GM18517 (cell line): Measurements from ENCODE around the gene NPC1L1.
A peak's percentile ranks its signal among the peaks of the same experiment; 100 is the strongest.
"Not testable (repeated sequence)": the region's sequence is repeated elsewhere in the genome, so short reads cannot be mapped to it uniquely, and the experiment has no call there.

Source experiments
- ATAC-seq: cut with Tn5 transposase; IDR thresholded peaks from one replicate; pipeline ENCODE4 v1.9.1; 2021; ENCODE audit warnings: mild to moderate bottlenecking, moderate library complexity; ENCODE audit not compliant: unreplicated experiment

The NPC1L1 gene

DNA sequence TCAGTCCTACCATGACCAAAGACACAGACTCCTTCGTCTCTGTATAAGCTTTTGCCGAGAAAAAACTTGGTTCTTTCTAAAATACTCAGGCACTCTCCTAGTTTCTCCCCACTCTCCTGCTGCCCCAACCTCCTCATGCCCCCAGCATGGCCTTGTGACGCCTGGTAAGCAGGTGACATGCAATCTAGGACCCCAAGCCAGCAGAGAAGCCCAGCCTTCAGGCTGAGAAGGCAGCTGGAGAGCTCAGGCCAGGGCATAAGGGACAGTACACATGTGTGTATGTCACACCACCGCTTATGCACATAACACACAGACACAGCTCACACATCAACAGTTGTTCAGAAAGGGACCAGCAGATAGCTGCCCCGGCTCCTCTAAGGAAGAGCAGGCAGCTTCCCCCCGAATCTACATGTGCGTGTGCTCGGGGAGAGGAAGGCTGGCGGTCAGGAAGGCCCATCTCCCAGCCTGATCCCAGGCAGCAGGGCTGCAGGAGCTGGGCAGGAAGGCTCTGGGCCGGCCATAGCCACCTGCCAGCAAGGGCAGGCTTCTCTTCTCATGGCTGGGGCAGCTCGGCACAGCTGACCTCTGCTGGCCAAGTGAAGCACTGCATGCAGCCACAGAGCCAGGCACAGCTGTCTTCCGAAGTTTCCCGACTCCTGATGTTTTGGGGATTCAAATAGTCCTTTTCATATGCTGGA lies 24.1 kb upstream of the NPC1L1 start:
- peak; percentile 58 for ATAC-seq

DNA sequence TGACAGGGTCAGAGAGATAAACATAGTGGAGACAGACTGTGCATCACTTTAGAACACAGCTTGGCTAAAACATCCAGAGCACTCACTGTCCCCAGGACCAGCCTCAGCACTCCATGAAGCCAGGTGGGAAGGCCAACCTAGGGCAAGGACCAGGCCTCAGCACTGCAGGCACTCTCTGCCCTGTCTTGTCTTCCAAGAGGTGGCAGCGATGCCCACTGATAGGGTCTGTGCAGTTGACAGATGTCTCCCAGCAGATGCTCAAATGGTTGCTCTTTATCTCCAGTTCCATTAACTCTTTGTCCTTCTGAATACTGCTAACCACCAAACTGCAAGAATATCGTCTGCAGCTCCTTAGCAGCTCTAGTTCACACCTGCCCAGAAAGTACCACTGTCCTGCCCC lies 23.5 kb upstream of the NPC1L1 start:
- no peak for ATAC-seq

DNA sequence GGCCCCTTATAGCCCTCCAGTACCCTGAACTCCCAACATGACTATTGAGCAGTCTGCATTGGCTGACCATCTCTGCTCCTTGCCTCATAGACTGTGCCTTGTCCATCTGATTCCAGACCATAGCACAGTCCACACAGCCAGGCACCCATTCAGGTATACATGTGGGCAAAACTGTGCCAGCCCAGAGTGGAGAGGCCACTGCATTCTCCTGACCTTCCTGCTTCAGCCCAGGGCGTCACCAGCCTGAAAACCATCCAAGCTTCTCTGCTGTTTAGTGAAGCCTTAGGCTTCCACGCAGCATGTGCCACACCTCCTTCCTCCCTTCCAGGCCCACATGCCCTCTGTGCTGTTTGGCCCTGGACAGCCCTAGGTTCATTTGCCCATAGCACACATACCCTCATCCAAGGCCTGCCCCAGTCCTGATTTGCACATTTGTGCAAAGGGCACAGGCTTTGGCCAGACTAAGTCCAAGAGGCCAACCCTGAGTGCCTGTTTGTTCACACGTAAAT lies 22.1 kb upstream of the NPC1L1 start:
- no peak for ATAC-seq

DNA sequence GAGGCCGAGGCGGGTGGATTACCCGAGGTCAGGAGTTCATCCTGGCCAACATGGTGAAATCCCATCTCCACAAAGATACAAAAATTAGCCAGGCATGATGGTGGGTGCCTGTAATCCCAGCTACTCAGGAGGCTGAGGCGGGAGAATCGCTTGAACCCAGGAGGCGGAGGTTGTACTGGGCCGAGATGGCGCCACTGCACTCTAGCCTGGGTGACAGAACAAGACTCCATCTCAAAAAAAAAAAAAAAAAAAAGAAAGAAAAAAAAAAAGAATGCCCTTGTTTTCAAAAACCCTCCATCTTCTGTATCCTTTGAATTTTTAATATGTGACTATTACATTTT lies 21.5 kb upstream of the NPC1L1 start:
- ATAC-seq = not testable (repeated sequence)

- no peak for ATAC-seq
Observed at GRCh38 chr7:44561962-44562621, 21.0 kb upstream of the NPC1L1 start.

- no peak for ATAC-seq
Observed at GRCh38 chr7:44561481-44561880, 20.4 kb upstream of the NPC1L1 start.

DNA sequence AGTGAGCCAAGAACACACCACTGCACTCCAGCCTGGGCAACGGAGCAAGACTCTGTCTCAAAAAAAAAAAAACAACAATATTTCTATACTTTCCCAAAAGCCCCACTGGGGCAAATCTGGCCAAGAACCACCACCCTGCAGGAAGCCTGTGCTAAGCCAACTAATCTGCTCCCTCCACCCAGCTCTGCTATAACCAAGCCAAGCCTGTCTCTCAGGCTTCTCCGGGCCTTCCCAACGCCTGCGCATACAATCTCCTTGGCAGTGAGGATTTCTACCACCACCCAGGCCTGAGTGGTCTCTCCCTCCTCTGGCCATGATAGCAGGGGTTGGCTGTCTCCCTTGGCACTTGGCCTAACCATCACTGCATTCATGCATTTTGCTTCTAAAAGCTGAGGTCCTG lies 18.4 kb upstream of the NPC1L1 start:
- no peak for ATAC-seq

DNA sequence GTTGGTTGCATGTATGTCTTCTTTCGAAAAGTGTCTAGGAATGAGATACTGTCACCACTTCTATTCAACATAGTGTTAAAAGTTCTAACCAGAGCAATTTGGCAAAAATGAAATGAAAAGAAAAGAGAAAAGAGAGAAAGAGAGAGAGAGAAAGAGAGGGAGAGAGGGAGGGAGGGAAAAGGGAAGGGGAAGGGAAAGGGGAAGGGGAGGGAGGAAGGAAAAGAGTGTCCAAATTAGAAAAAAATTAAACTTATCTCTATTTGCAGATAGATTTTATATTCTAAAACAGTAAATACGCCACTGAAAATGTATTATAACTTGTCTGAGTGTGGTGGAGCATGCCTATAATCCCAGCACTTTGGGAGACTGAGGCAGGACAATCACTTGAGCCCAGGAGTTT lies 16.4 kb upstream of the NPC1L1 start:
- no peak for ATAC-seq

DNA sequence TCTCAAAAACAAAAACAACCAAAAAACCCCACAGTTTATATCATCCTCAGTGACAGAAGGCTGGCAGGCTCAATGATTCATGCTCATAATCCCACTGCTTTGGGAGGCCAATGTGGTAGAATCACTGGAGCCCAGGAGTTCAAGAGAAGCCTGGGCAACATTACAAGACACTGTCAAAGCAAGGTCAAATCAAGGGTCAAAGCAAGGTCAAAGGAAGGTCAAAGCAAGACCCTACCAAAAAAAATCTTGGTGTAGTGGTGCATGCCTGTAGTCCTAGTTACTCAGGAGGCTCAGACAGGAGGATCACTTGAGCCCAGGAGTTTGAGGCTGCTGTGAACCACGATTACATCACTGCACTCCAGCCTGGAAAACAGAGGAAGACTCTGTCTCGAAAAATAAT lies 14.2 kb upstream of the NPC1L1 start:
- ATAC-seq = no peak

DNA sequence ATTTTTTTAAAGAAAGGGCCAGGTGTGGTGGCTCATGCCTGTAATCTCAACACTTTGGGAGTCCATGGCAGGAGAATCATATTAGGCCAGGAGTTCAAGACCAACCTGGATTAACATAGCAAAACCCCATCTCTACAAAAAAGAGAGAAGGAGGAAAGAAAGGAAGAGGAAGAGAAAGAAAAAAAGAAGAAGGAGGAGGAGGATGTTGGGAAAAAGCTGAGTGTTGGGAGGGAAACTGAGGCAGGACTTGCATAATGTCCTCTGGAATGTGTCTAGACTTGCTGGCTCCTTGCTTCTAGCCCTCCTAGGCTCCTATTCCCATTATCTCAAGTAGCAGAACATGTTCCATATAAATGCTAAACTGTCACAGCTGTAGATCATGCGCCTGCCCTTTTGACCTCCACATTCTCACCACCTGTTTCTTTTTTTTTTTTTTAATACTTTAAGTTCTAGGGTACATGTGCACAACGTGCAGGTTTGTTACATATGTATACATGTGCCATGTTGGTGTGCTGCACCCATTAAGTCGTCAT lies 11.4 kb upstream of the NPC1L1 start:
- not testable (repeated sequence) for ATAC-seq

GRCh38 chr7:44549457-44549856 lies 8.3 kb upstream of the NPC1L1 start:
- ATAC-seq = no peak

- ATAC-seq = no peak
Observed at GRCh38 chr7:44548893-44549292, 7.8 kb upstream of the NPC1L1 start.

- ATAC-seq = no peak
Observed at GRCh38 chr7:44547536-44548231, 6.6 kb upstream of the NPC1L1 start.

DNA sequence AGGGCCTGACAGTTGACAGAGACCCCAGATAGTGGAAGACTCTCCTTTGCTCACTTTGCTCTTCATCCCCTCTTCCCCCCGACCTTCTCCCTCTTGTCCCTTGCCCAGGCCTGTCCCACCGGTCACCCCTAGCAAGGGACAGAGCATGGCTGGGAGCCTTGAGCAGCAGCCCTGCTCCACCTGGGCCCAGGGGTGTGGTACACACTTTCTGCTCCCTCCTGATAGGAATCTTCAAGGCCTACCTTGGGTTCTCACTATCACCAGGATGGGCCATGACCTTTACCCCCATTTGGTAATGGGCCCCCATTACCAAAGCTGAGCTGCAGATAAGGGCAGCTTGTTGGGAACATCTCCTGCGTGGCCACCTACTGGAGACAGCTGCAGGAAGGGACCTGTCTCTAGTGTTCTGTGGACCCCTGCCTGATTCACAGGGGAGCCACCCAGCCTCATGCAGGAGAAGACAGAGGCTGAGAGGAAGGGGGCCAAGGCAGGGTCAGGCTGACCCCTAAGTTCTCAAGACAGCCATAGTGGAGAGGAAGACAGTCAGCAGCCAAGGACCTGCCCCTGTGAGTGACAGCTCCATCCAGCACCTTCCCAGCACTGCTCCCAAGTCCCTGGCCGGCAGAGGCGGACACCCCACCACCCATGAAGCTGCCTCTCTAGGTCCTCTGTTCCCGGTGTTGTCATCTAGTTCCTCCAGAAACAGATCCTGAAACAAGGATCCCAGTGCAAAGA lies 913 bp upstream of the NPC1L1 start:
- ATAC-seq = no peak

- ATAC-seq = no peak
Observed at GRCh38 chr7:44540592-44541027, 520 bp downstream of the NPC1L1 start.

GRCh38 chr7:44539669-44540506 lies 1.2 kb downstream of the NPC1L1 start:
- no peak for ATAC-seq

DNA sequence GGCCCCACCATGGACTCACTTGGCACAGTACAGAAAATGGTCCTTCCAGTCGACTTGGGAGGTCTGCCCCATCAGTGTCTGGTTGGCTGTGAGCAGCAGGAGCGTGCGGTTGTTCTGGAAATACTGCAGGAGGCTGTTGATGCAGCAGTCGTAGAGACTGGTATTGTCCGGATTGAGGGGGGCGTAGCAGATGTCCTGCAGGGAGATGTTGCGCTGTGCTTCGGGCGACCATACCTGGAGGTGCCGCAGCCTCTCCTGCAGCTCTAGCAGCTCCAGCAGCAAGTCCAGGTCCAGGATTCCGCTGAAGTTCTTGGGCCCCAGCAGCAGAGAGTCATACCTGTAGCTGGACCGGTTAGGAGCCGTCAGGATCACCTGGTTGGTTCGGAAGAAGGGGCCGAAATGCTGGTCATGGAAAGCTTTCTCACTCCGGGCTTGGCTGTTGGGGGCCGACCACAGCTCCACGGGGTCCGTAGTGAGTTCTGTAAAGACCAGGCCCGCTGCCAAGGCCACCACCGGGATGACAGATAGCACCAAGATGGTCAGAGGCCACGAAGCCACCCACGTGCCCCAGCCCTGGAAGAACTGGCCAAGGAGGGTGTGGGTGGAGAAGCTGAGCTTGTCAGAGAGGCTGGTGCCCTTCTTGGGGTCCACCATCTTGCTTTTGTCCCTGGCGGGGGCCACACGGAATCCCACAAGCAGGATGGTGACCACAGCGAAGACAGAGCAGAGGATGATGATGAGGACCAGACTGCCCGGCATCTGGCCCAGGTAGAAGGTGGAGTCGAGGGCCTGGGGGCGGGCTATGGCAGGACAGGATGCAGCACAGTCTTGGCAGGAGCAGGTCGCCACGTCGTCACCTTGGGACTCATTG lies 2.1 kb downstream of the NPC1L1 start:
- no peak for ATAC-seq

DNA sequence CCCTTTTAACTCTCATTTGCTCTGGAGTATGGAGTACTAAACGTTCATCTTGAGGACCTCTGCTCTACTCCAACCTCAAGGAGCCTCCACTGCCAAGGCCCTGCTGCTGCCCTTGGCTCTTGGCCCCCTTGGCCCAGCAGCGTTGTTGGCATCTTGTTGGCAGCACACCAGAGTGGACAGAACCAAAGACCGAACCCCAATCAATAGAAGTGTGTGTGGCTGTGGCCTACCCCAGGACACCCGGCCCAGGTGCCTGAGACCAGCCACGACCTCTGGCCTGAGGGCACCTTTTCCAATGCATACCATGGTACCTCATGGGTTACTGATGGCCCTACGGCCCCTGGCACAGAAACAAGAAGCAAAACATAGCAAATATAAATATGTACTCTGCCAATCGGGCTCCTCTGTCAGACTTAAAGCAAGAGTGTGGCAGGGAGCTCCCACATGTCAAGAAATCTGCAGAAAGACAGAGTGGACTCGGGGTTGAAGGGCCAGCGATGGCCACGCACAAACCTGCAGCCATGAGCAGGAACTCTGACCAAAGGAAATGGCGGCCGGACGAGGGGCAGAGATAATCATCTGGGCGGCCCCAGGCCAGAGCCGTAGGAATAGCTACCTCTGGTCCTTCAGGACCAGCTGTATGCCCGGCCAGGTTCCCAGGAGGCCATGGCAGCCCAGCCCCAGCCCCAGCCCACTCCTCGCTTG lies 2.9 kb downstream of the NPC1L1 start:
- ATAC-seq = no peak

- no peak for ATAC-seq
Observed at GRCh38 chr7:44537442-44537841, 3.7 kb downstream of the NPC1L1 start.
